Stomach smooth muscle (tissue), 2 donors: Measurements from ENCODE around the gene ABCC4.
A peak's percentile ranks its signal among the peaks of the same experiment; 100 is the strongest.
"Not testable (repeated sequence)": the region's sequence is repeated elsewhere in the genome, so short reads cannot be mapped to it uniquely, and the experiment has no call there.

ENCODE experiments used
- H3K27ac ChIP-seq: one replicate; pipeline ENCODE4 v1.7.0; 2013; ENCODE audit warnings: mild to moderate bottlenecking, low read length, inconsistent platforms
- H3K27me3 ChIP-seq, 2 donors: one replicate each; pipeline ENCODE4 v1.7.0; 2013; ENCODE audit warnings: low read length in 2 of 2; ENCODE audit not compliant: insufficient read depth in 2 of 2, control insufficient read depth in 1 of 2
- H3K36me3 ChIP-seq, 2 donors: one replicate each; pipeline ENCODE4 v1.7.0; 2013; ENCODE audit warnings: low read length in 2 of 2; ENCODE audit not compliant: control insufficient read depth in 2 of 2, insufficient read depth in 2 of 2
- H3K4me1 ChIP-seq: one replicate; pipeline ENCODE4 v1.7.0; 2013; ENCODE audit warnings: low read length; ENCODE audit not compliant: control insufficient read depth, insufficient read depth
- H3K4me3 ChIP-seq, 2 donors: one replicate each; pipeline ENCODE4 v1.7.0; 2013; ENCODE audit warnings: low read length in 2 of 2
- H3K9ac ChIP-seq, 2 donors: one replicate each; pipeline ENCODE4 v1.7.0; 2013; ENCODE audit warnings: low read length in 2 of 2, mild to moderate bottlenecking in 1 of 2
- H3K9me3 ChIP-seq, 2 donors: one replicate each; pipeline ENCODE4 v1.7.0; 2013; ENCODE audit warnings: low read length in 2 of 2; ENCODE audit not compliant: control insufficient read depth in 2 of 2
- donor health status: healthy.
- donor health status: Pancreatic carcinoma.

Gene ABCC4

DNA sequence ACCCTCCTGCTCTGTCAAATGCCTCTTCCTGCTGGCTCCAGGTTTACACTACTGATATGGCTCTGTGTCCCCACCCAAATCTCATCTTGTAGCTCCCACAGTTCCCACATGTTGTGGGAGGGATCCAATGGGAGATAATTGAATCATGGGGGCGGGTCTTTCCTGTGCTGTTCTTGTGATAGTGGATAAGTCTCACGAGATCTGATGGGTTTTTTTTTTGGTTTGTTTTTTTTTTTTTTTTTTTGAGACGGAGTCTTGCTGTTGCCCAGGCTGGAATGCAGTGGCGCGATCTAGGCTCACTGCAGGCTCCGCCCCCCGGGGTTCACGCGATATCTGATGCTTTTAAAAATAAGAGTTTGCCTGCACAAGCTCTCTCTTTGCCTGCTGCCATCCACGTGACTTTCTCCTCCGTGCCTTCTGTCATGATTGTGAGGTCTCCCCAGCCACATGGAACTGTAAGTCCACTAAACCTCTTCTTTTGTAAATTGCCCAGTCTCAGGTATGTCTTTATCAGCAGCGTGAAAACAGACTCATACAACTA lies 27.6 kb downstream of the ABCC4 start:
- not testable (repeated sequence) for H3K9me3 ChIP-seq, H3K9ac ChIP-seq, H3K36me3 ChIP-seq, H3K27me3 ChIP-seq
- H3K4me1 ChIP-seq = peaks cover 36% of the 10 kb centered on the region
- peak overlapping the region; percentile 67 for H3K27ac ChIP-seq
- H3K4me3 ChIP-seq = peak overlapping the region in 1 of 2 donors; percentile 15

DNA sequence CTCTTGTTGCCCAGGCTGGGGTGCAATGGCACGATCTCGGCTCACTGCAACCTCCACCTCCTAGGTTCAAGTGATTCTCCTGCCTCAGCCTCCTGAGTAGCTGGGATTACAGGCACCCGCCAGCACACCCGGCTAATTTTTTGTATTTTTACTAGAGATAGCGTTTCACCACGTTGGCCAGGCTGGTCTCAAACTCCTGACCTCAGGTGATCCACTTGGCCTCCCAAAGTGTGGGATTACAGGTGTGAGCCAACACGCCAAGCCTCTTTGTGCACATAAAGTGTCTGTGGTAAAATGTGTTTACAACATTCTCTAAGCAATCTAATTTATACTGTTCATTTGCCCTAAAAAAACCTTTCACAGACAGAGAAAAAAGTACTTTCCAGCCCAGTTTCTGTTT lies 29.2 kb downstream of the ABCC4 start:
- H3K27ac ChIP-seq = peak overlapping the region; percentile 87
- H3K4me1 ChIP-seq = peaks cover 43% of the 10 kb centered on the region
- H3K9me3 ChIP-seq, H3K36me3 ChIP-seq, H3K4me3 ChIP-seq, H3K27me3 ChIP-seq, H3K9ac ChIP-seq: not testable (repeated sequence)

- Histone ChIP-seq H3K4me1 (peaks cover 37% of the 10 kb centered on the region), H3K27me3 (no peaks in the 10 kb centered on the region), H3K9me3 (no peaks in the 10 kb centered on the region), H3K36me3 (peaks cover 0 to 2% of the 10 kb centered on the region in 2 donors), H3K4me3 (no peak overlapping the region), H3K27ac (no peak overlapping the region), H3K9ac (no peak overlapping the region)
These were observed 31.5 kb downstream of the ABCC4 start for GRCh38 chr13:95269756-95270155.

- peak overlapping the region; percentile 49 for H3K27ac ChIP-seq
These were observed 32.7 kb downstream of the ABCC4 start for GRCh38 chr13:95268343-95269065.

DNA sequence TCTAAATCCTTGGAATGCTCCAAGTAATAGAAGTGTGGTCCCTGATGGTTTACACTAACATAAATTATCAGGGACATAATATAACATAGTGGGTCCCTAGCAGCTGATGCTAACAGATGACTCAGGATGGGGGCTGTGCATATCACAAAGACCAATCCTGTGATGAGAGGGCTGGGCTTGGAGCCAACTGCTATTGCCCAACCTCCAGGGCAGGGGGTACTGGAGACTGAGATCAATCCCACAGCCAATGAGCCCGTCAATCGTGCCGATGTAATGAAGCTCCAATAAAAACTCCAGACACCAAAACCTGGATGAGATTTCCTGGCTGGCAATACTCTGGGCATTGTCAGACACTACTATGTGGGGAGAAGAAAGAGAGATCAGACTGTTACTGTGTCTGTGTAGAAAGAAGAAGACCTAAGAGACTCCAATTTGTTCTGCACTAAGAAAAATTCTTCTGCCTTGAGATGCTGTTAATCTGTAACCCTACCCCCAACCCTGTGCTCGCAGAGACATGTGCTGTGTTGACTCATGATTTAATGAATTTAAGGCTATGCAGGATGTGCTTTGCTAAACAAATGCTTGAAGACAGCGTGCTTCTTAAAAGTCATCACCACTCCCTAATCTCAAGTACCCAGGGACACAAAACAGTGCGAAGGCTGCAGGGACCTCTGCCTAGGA lies 33.4 kb downstream of the ABCC4 start:
- H3K36me3 ChIP-seq = peaks cover 0 to 2% of the 10 kb centered on the region in 2 donors
- no peak overlapping the region for H3K4me3 ChIP-seq
- no peak overlapping the region for H3K9ac ChIP-seq
- no peak overlapping the region for H3K27ac ChIP-seq
- no peaks in the 10 kb centered on the region for H3K27me3 ChIP-seq
- H3K4me1 ChIP-seq = peaks cover 27% of the 10 kb centered on the region
- H3K9me3 ChIP-seq = no peaks in the 10 kb centered on the region

More at GRCh38 chr13:95268343-95269065, 32.7 kb downstream of the ABCC4 start:
- not testable (repeated sequence) for H3K4me3 ChIP-seq, H3K9ac ChIP-seq, H3K9me3 ChIP-seq, H3K27me3 ChIP-seq, H3K36me3 ChIP-seq
- H3K4me1 ChIP-seq = peaks cover 31% of the 10 kb centered on the region

- Histone ChIP-seq H3K4me3 (no peak overlapping the region), H3K4me1 (peaks cover 12% of the 10 kb centered on the region), H3K9ac (no peak overlapping the region), H3K9me3 (no peaks in the 10 kb centered on the region), H3K27me3 (no peaks in the 10 kb centered on the region), H3K36me3 (peaks cover 0 to 2% of the 10 kb centered on the region in 2 donors), H3K27ac (no peak overlapping the region)
These were observed 37.0 kb downstream of the ABCC4 start for GRCh38 chr13:95264225-95264624.

DNA sequence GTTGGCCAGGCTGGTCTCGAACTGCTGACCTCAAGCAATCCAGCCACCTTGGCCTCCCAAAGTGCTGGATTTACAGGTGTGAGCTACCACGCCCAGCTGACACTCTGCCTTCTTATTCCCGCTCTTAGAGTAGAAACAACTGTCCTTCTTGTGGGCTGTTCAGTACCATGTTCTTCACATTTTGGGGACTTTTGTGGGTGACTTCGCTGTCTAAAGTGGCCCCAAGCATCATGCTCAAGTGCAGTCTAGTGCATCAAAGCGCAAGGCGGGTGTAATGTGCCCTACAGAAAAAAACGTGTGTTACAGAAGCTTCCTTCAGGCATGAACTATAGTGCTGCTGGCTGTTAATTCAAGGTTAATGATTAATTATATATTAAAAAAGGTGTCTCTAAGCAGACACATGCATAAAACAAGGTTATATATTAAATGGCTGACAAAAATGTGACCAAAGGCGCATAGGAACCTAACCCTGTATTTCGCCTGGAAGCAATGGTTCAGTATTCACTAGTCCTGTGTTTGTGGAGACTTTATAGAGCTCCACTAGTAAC lies 38.3 kb downstream of the ABCC4 start:
- peaks cover 3% of the 10 kb centered on the region for H3K4me1 ChIP-seq
- H3K27me3 ChIP-seq = no peaks in the 10 kb centered on the region
- H3K27ac ChIP-seq = no peak overlapping the region
- H3K36me3 ChIP-seq = peaks cover 0 to 2% of the 10 kb centered on the region in 2 donors
- H3K4me3 ChIP-seq = no peak overlapping the region
- no peak overlapping the region for H3K9ac ChIP-seq
- H3K9me3 ChIP-seq = no peaks in the 10 kb centered on the region

DNA sequence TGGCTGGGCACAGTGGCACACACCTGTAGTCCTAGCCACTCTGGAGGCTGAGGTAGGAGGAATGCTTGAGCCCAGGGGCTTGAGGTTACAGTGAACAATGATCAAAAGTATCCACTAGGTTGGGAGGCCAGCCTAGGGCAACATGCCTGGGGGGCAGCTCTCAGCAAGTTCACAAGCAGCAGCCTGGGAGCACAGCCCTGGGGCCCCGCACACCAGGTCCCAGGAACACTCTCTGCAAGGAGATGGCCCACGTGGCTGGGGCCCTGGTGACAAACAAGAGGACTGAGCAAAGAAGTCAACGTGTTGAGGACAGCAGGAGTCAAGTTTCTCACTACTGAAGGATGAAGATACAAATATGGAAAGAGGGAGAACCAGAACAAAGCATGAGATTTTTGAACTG lies 39.3 kb downstream of the ABCC4 start:
- Histone ChIP-seq H3K9me3 (no peaks in the 10 kb centered on the region), H3K4me3 (no peak overlapping the region), H3K27ac (no peak overlapping the region), H3K27me3 (no peaks in the 10 kb centered on the region), H3K9ac (no peak overlapping the region), H3K4me1 (no peaks in the 10 kb centered on the region), H3K36me3 (peaks cover 0 to 2% of the 10 kb centered on the region in 2 donors)

DNA sequence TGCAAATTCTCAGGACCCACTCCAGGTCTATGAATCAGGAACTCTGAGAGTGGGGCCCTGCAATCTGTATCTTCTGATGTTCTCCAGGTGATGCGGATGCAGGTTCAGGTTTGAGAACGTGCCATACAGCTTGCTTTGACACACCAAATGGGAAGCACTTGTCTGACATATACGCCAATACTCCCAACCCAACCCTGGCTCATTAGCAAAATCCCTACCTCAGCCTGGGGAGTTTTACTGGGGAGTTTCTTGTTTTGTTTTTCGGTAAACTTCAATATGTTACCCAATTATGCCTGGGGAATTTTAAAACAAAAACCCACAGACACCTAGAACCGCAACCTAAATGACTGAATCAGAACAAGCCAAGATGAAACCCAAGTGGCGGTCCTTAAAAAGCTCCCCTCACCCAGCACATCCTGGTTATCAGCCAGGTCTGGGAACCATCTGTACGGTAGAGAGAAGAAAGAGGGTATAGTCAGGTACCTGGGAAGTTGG lies 41.2 kb downstream of the ABCC4 start:
- no peaks in the 10 kb centered on the region for H3K4me1 ChIP-seq
- no peaks in the 10 kb centered on the region for H3K36me3 ChIP-seq
- H3K9ac ChIP-seq = no peak overlapping the region
- no peak overlapping the region for H3K4me3 ChIP-seq
- no peak overlapping the region for H3K27ac ChIP-seq
- H3K27me3 ChIP-seq = no peaks in the 10 kb centered on the region
- H3K9me3 ChIP-seq = no peaks in the 10 kb centered on the region

- Histone ChIP-seq H3K27ac (no peak overlapping the region), H3K4me1 (no peaks in the 10 kb centered on the region), H3K9me3 (no peaks in the 10 kb centered on the region), H3K4me3 (no peak overlapping the region), H3K27me3 (no peaks in the 10 kb centered on the region), H3K9ac (no peak overlapping the region), H3K36me3 (no peaks in the 10 kb centered on the region)
These were observed 42.5 kb downstream of the ABCC4 start for GRCh38 chr13:95258619-95259194.
